ENCODE results near the gene HSD17B3. TPM values are rescaled to one million over a fixed set of nuclear protein-coding genes. Genes with fewer than 3 reads are reported as not detected.

The HSD17B3 gene
- total RNA-seq, 4 donors from 2014 or later: 1.6 to 14.5 (median 2.0) TPM; not detected in 1

GRCh38 chr9:96279932-96280331, 22.0 kb downstream of the HSD17B3 start:
- no peak for DNase-seq
- Histone ChIP-seq H3K4me1 (no peaks in the 10 kb centered on the region), H3K27me3 (no peaks in the 10 kb centered on the region), H3K9me3 (peaks cover 0 to 4% (median 0%) of the 10 kb centered on the region in 4 donors), H3K4me3 (no peak overlapping the region), H3K27ac (no peak overlapping the region), H3K36me3 (no peaks in the 10 kb centered on the region)
- TF ChIP-seq, protein P1, sequence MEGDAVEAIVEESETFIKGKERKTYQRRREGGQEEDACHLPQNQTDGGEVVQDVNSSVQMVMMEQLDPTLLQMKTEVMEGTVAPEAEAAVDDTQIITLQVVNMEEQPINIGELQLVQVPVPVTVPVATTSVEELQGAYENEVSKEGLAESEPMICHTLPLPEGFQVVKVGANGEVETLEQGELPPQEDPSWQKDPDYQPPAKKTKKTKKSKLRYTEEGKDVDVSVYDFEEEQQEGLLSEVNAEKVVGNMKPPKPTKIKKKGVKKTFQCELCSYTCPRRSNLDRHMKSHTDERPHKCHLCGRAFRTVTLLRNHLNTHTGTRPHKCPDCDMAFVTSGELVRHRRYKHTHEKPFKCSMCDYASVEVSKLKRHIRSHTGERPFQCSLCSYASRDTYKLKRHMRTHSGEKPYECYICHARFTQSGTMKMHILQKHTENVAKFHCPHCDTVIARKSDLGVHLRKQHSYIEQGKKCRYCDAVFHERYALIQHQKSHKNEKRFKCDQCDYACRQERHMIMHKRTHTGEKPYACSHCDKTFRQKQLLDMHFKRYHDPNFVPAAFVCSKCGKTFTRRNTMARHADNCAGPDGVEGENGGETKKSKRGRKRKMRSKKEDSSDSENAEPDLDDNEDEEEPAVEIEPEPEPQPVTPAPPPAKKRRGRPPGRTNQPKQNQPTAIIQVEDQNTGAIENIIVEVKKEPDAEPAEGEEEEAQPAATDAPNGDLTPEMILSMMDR (IDR thresholded peaks at IDR 0.05): no peak
- TF ChIP-seq POLR2A (IDR thresholded peaks at IDR 0.05): no peak

DNA sequence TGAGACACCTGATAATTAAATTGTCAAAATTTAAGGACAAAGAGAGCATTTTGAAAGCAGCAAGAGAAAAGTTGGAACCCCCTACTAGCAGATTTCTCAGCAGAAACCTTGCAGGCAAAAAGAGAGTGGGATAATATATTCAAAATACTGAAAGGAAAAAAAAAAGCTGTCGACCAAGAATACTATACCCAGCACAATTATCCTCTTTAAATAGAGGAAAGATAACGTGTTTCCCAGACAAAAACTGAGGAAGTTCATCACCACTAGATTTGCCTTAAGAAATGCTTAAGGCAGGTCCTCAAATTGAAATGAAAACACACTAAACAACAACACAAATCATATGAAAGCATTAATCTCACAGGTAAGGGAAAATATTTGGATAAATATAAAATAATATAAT, 27.0 kb downstream of the HSD17B3 start:
- TF ChIP-seq POLR2A (IDR thresholded peaks at IDR 0.05): no peak
- TF ChIP-seq, protein P1 (IDR thresholded peaks at IDR 0.05): no peak
- no peak for DNase-seq

GRCh38 chr9:96270236-96270744, 31.7 kb downstream of the HSD17B3 start:
- H3K9me3 ChIP-seq: peaks cover 0 to 17% (median 5%) of the 10 kb centered on the region in 4 donors
- TF ChIP-seq, protein P1 (IDR thresholded peaks at IDR 0.05): no peak
- no peak for TF ChIP-seq POLR2A (IDR thresholded peaks at IDR 0.05)
- H3K27ac ChIP-seq: no peak overlapping the region
- H3K4me3 ChIP-seq: no peak overlapping the region
- no peaks in the 10 kb centered on the region for H3K36me3 ChIP-seq
- no peaks in the 10 kb centered on the region for H3K27me3 ChIP-seq
- no peaks in the 10 kb centered on the region for H3K4me1 ChIP-seq
- DNase-seq: no peak

More for the DNA sequence above, 27.0 kb downstream of the HSD17B3 start:
- Histone ChIP-seq H3K4me3 (no peak overlapping the region), H3K27me3 (no peaks in the 10 kb centered on the region), H3K36me3 (no peaks in the 10 kb centered on the region), H3K4me1 (no peaks in the 10 kb centered on the region), H3K27ac (no peak overlapping the region), H3K9me3 (peaks cover 0 to 17% (median 5%) of the 10 kb centered on the region in 4 donors)

DNA sequence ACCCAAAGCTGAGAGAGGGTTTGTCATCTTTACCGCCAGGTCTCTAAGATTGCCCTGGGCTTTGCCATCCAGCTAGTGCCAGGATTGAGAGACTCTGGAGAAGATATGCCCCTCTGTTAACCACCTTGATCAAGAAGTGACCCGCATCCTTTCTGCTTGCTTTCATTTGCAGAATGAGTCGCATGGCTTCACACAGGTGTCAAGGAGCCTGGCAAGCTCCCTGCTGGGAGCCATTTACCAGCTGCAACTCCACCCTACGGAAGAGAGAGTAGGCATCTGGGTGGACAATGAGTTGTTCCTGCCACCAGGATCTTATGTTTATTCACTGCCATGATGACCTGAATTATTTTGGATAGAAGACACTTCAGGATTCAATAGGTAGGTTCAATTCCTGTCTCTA, 43.0 kb downstream of the HSD17B3 start:
- Histone ChIP-seq H3K27me3 (no peaks in the 10 kb centered on the region), H3K4me1 (no peaks in the 10 kb centered on the region), H3K4me3 (no peak overlapping the region), H3K27ac (no peak overlapping the region), H3K9me3 (no peaks in the 10 kb centered on the region), H3K36me3 (no peaks in the 10 kb centered on the region)
- TF ChIP-seq, protein P1 (IDR thresholded peaks at IDR 0.05): no peak
- no peak for TF ChIP-seq POLR2A (IDR thresholded peaks at IDR 0.05)
- DNase-seq: no peak

GRCh38 chr9:96256800-96257199, 45.2 kb downstream of the HSD17B3 start:
- no peak for TF ChIP-seq POLR2A (IDR thresholded peaks at IDR 0.05)
- TF ChIP-seq, protein P1 (IDR thresholded peaks at IDR 0.05): no peak
- Histone ChIP-seq H3K27ac (no peak overlapping the region), H3K27me3 (no peaks in the 10 kb centered on the region), H3K9me3 (no peaks in the 10 kb centered on the region), H3K4me3 (no peak overlapping the region), H3K36me3 (no peaks in the 10 kb centered on the region), H3K4me1 (no peaks in the 10 kb centered on the region)
- no peak for DNase-seq

DNA sequence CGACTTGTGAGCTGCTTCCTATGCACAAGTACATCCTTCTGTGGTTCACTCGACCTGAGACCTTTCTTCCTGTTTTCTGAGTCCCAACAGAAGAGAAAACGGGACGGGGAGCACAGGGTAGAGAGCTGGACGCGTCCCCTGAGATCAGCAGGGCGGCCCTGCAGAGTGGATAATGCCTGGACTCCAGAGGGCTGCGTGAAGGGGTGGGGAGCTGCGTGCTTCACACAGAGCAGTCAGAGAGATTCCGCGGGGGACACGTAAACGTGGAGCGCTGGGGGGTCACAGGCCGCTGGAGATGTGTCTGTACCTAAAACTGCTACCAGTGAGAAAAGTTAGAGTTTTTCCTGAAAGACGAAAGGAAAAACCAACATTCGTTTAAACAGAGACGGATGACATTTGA, 46.3 kb downstream of the HSD17B3 start:
- Histone ChIP-seq H3K27ac (no peak overlapping the region), H3K4me1 (no peaks in the 10 kb centered on the region), H3K9me3 (no peaks in the 10 kb centered on the region), H3K36me3 (no peaks in the 10 kb centered on the region), H3K4me3 (no peak overlapping the region), H3K27me3 (no peaks in the 10 kb centered on the region)
- DNase-seq: no peak
- TF ChIP-seq, protein P1 (IDR thresholded peaks at IDR 0.05): no peak
- TF ChIP-seq POLR2A (IDR thresholded peaks at IDR 0.05): no peak

Data from Peyer's patch (tissue), 4 donors.